ENCODE results near the gene BMP8B. TPM values are rescaled to one million over a fixed set of nuclear protein-coding genes. Genes with fewer than 3 reads are reported as not detected.
A peak's percentile ranks its signal among the peaks of the same experiment; 100 is the strongest.
"Not testable (repeated sequence)": the region's sequence is repeated elsewhere in the genome, so short reads cannot be mapped to it uniquely, and the experiment has no call there.

Gene BMP8B
- polyA plus RNA-seq, 3 donors: 0.14 to 1.3 (median 0.24) TPM

GRCh38 chr1:39789571-39790110 is 976 bp upstream of the BMP8B start:
- intact Hi-C loops (cut with micrococcal nuclease): loop anchor here in 1 of 2 donors (10.0 kb wide), 1 partner anchor 55 kb away; the partner anchor contains the start of gene PPIE
- peak overlapping the region; percentile 96 for H2AFZ ChIP-seq (ENCODE audit: insufficient read depth, low read depth, low read length, poor library complexity, severe bottlenecking)
- no peaks in the 10 kb centered on the region for H4K20me1 ChIP-seq (ENCODE audit: insufficient read depth, low read length)
- H3K36me3 ChIP-seq (replicated peaks in 1 of 2; ENCODE audit: control insufficient read depth in 1 of 2, insufficient read depth in 2 of 2, low read length in 2 of 2): no peaks in the 10 kb centered on the region
- peaks cover 49% of the 10 kb centered on the region for H3K4me1 Mint-ChIP-seq
- peak overlapping the region in 1 of 2 donors; percentile 74 for H3K27ac ChIP-seq (ENCODE audit: low read depth in 1 of 2, low read length in 2 of 2)
- peak overlapping the region; percentile 79 for H3K9ac ChIP-seq (ENCODE audit: insufficient read depth, low read length, poor library complexity, severe bottlenecking)
- WGBS (ENCODE audit: insufficient coverage): 49% methylated on average over 12 of the region's 15 CpGs
- H3K4me3 ChIP-seq (replicated peaks in 1 of 3; ENCODE audit: low read depth in 2 of 3, low read length in 3 of 3): peak overlapping the region; percentile 59 to 80 (median 73)
- H3K79me2 ChIP-seq (ENCODE audit: insufficient read depth, low read length): peaks cover 9% of the 10 kb centered on the region
- H3K9me3 Mint-ChIP-seq: peaks cover 0 to 2% (median 0%) of the 10 kb centered on the region in 7 donors
- TF ChIP-seq CTCF (IDR thresholded peaks at IDR 0.05): no peak
- no peaks in the 10 kb centered on the region for H3K9me3 ChIP-seq (replicated peaks in 1 of 2; ENCODE audit: control insufficient read depth in 1 of 2, insufficient read depth in 1 of 2, low read length in 2 of 2)
- H3K36me3 Mint-ChIP-seq: peaks cover 0 to 2% of the 10 kb centered on the region in 2 donors
- peak overlapping the region in 6 of 7 donors; percentile 63 to 88 (median 76) for H3K27ac Mint-ChIP-seq
- peak overlapping the region; percentile 93 for H3K4me2 ChIP-seq (replicated peaks; ENCODE audit: extremely low read depth, low read length, poor library complexity, severe bottlenecking)
- DNase-seq: no peak
- peak overlapping the region; percentile 84 to 95 for H3K4me3 Mint-ChIP-seq
- H3K27me3 Mint-ChIP-seq (ENCODE audit: low read depth in 3 of 3): peaks cover 9 to 14% (median 12%) of the 10 kb centered on the region in 3 donors
- H3K27me3 ChIP-seq (ENCODE audit: control insufficient read depth in 2 of 2, insufficient read depth in 2 of 2, low read length in 2 of 2): peaks cover 0 to 6% of the 10 kb centered on the region in 2 donors
- H3K4me1 ChIP-seq (ENCODE audit: control insufficient read depth in 1 of 2, insufficient read depth in 2 of 2, low read length in 2 of 2): peaks cover 28 to 42% of the 10 kb centered on the region in 2 donors

- Mint-ChIP-seq H3K9me3 (peaks cover 0 to 2% (median 0%) of the 10 kb centered on the region in 7 donors), H3K4me1 (peaks cover 37% of the 10 kb centered on the region), H3K27me3 (ENCODE audit: low read depth in 3 of 3) (peaks cover 9 to 14% (median 12%) of the 10 kb centered on the region in 3 donors), H3K4me3 (peak overlapping the region; percentile 39 to 69), H3K27ac (no peak overlapping the region), H3K36me3 (peaks cover 0 to 4% of the 10 kb centered on the region in 2 donors)
- peak overlapping the region; percentile 96 for H2AFZ ChIP-seq (ENCODE audit: insufficient read depth, low read depth, low read length, poor library complexity, severe bottlenecking)
- intact Hi-C loops (cut with micrococcal nuclease): loop anchor here in 1 of 2 donors (10.0 kb wide), 1 partner anchor 54 kb away; the partner anchor contains the start of gene PPIE
- no peak for DNase-seq
- H3K4me1 ChIP-seq (ENCODE audit: control insufficient read depth in 1 of 2, insufficient read depth in 2 of 2, low read length in 2 of 2): peaks cover 21 to 30% of the 10 kb centered on the region in 2 donors
- H3K36me3 ChIP-seq (replicated peaks in 1 of 2; ENCODE audit: control insufficient read depth in 1 of 2, insufficient read depth in 2 of 2, low read length in 2 of 2): no peaks in the 10 kb centered on the region
- peaks cover 0 to 6% of the 10 kb centered on the region in 2 donors for H3K27me3 ChIP-seq (ENCODE audit: control insufficient read depth in 2 of 2, insufficient read depth in 2 of 2, low read length in 2 of 2)
- H4K20me1 ChIP-seq (ENCODE audit: insufficient read depth, low read length): no peaks in the 10 kb centered on the region
- H3K9me3 ChIP-seq (replicated peaks in 1 of 2; ENCODE audit: control insufficient read depth in 1 of 2, insufficient read depth in 1 of 2, low read length in 2 of 2): no peaks in the 10 kb centered on the region
- peaks cover 9% of the 10 kb centered on the region for H3K79me2 ChIP-seq (ENCODE audit: insufficient read depth, low read length)
- H3K4me2 ChIP-seq (replicated peaks; ENCODE audit: extremely low read depth, low read length, poor library complexity, severe bottlenecking): peak overlapping the region; percentile 93
- 4% methylated on average over 43 of the region's 51 CpGs for WGBS (ENCODE audit: insufficient coverage)
- H3K4me3 ChIP-seq (replicated peaks in 1 of 3; ENCODE audit: low read depth in 2 of 3, low read length in 3 of 3): peak overlapping the region; percentile 28 to 80 (median 73)
- peak overlapping the region; percentile 79 for H3K9ac ChIP-seq (ENCODE audit: insufficient read depth, low read length, poor library complexity, severe bottlenecking)
- H3K27ac ChIP-seq (ENCODE audit: low read depth in 1 of 2, low read length in 2 of 2): no peak overlapping the region
- no peak for TF ChIP-seq CTCF (IDR thresholded peaks at IDR 0.05)
These were observed 273 bp downstream of the BMP8B start for GRCh38 chr1:39788426-39788757.

- H3K36me3 ChIP-seq (replicated peaks in 1 of 2; ENCODE audit: control insufficient read depth in 1 of 2, insufficient read depth in 2 of 2, low read length in 2 of 2); H3K27me3 ChIP-seq (ENCODE audit: control insufficient read depth in 2 of 2, insufficient read depth in 2 of 2, low read length in 2 of 2); H3K9me3 Mint-ChIP-seq; H4K20me1 ChIP-seq (ENCODE audit: insufficient read depth, low read length); H3K27ac Mint-ChIP-seq; H3K9ac ChIP-seq (ENCODE audit: insufficient read depth, low read length, poor library complexity, severe bottlenecking); H3K36me3 Mint-ChIP-seq; H3K79me2 ChIP-seq (ENCODE audit: insufficient read depth, low read length); H3K9me3 ChIP-seq (replicated peaks in 1 of 2; ENCODE audit: control insufficient read depth in 1 of 2, insufficient read depth in 1 of 2, low read length in 2 of 2); DNase-seq; H3K4me3 ChIP-seq (replicated peaks in 1 of 3; ENCODE audit: low read depth in 2 of 3, low read length in 3 of 3); H3K27ac ChIP-seq (ENCODE audit: low read depth in 1 of 2, low read length in 2 of 2); H2AFZ ChIP-seq (ENCODE audit: insufficient read depth, low read depth, low read length, poor library complexity, severe bottlenecking): not testable (repeated sequence)
- intact Hi-C loops (cut with micrococcal nuclease): loop anchor here in 1 of 2 donors (10.0 kb wide), 1 partner anchor 53 kb away; the partner anchor contains the start of gene PPIE
- WGBS (ENCODE audit: insufficient coverage): 11% methylated on average over 52 of the region's 55 CpGs
- peak overlapping the region; percentile 93 for H3K4me2 ChIP-seq (replicated peaks; ENCODE audit: extremely low read depth, low read length, poor library complexity, severe bottlenecking)
- Mint-ChIP-seq H3K27me3 (ENCODE audit: low read depth in 3 of 3) (peaks cover 9 to 12% (median 12%) of the 10 kb centered on the region in 3 donors), H3K4me1 (peaks cover 33% of the 10 kb centered on the region), H3K4me3 (peak overlapping the region; percentile 71 to 75)
- H3K4me1 ChIP-seq (ENCODE audit: control insufficient read depth in 1 of 2, insufficient read depth in 2 of 2, low read length in 2 of 2): peaks cover 17 to 26% of the 10 kb centered on the region in 2 donors
These were observed 701 bp downstream of the BMP8B start for GRCh38 chr1:39787964-39788363.

Measured in CD14-positive monocyte (primary cell).